HEK293 (cell line): ENCODE measurements around the gene FGD5.

Experiments
- OVOL3 ChIP-seq: fragments of 450-650 bp; formaldehyde crosslinking; IDR thresholded peaks from 2 replicates; pipeline ENCODE4 v1.5.1; 2016; ENCODE audit warnings: missing biosample characterization, missing genetic modification characterization
- SETDB1 ChIP-seq: IDR thresholded peaks from one replicate; pipeline ENCODE4 v1.6.1; 2017; ENCODE audit warnings: mild to moderate bottlenecking, low read length, moderate library complexity, mixed read lengths; ENCODE audit not compliant: insufficient read length
- ZNF202 ChIP-seq: fragments of 450-650 bp; formaldehyde crosslinking; IDR thresholded peaks from 2 replicates; pipeline ENCODE4 v1.5.1; 2016; ENCODE audit warnings: missing biosample characterization, missing genetic modification characterization, borderline replicate concordance
- ZNF274 ChIP-seq, 2 experiments: fragments of 200-500 bp in 1 of 2; fragments of 450-650 bp in 1 of 2; sonication (Bioruptor generic) in 1 of 2; formaldehyde crosslinking in 1 of 2; IDR thresholded peaks; 2 replicates each; pipeline versions ENCODE4 v1.5.1 to v1.6.1; 2014 to 2016; ENCODE audit warnings: borderline replicate concordance in 1 of 2, inconsistent platforms in 1 of 2, low read length in 1 of 2, missing biosample characterization in 1 of 2, missing genetic modification characterization in 1 of 2
- ZNF510 ChIP-seq: fragments of 450-650 bp; formaldehyde crosslinking; IDR thresholded peaks from 2 replicates; pipeline ENCODE4 v1.5.1; 2018; ENCODE audit warnings: mild to moderate bottlenecking, missing genetic modification characterization, missing biosample characterization; ENCODE audit not compliant: insufficient replicate concordance
- ZNF548 ChIP-seq: fragments of 450-650 bp; formaldehyde crosslinking; IDR thresholded peaks from 2 replicates; pipeline ENCODE4 v1.5.1; 2016; ENCODE audit warnings: missing biosample characterization, missing genetic modification characterization
- ZNF629 ChIP-seq: fragments of 450-650 bp; formaldehyde crosslinking; IDR thresholded peaks from 2 replicates; pipeline ENCODE4 v1.5.1; 2017; ENCODE audit warnings: missing biosample characterization, missing genetic modification characterization
- ZNF660 ChIP-seq: fragments of 450-650 bp; IDR thresholded peaks from 2 replicates; pipeline ENCODE4 v1.5.1; 2018; ENCODE audit warnings: missing biosample characterization, mild to moderate bottlenecking, missing genetic modification characterization
- TF ChIP-seq, protein P1 (sequence below): IDR thresholded peaks from 2 replicates; pipeline ENCODE4 v1.6.1; 2011; ENCODE audit warnings: mild to moderate bottlenecking, low read depth, low read length, borderline replicate concordance
- TF ChIP-seq, protein P2 (sequence below): fragments of 450-650 bp; formaldehyde crosslinking; IDR thresholded peaks from 2 replicates; pipeline ENCODE4 v1.5.1; 2016; ENCODE audit warnings: missing biosample characterization, missing genetic modification characterization
- TF ChIP-seq, protein P3 (sequence below): fragments of 450-650 bp; formaldehyde crosslinking; conservative IDR thresholded peaks from 2 replicates; pipeline ENCODE4 v1.5.1; 2016; ENCODE audit warnings: low read depth, missing biosample characterization, missing genetic modification characterization
- TF ChIP-seq, protein P4 (sequence below): fragments of 450-650 bp; formaldehyde crosslinking; IDR thresholded peaks from 2 replicates; pipeline ENCODE4 v1.5.1; 2016; ENCODE audit warnings: missing biosample characterization, missing genetic modification characterization

DNA sequence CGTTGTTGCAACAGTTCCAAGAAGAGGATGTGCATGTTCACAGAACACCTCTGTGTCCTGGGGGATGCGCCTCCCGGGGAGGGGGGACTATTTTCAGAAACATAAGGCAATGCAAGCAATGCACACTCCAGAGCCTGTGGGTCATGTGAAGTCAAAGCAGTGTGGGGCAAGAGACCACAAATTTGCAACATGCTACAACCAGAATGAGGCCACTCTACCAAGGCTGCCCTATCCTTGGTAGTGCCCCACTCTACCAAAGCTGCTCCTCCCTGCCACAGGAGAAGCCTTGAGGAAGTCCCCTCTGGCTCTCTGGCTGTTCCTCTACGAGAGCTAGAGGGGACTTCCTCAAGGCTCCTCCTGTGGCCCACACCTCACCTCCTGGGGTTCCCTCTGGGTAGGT is 120.2 kb downstream of the FGD5 start:
- TF ChIP-seq ZNF202 (no peak), OVOL3 (tag by site-specific recombination) (no peak), SETDB1 (no peak), ZNF548 (no peak), ZNF629 (tag by site-specific recombination) (no peak), ZNF510 (no peak), ZNF274 (IDR thresholded peaks at IDR 0.05; ENCODE audit: low read length) (no peak), ZNF274 (tag by site-specific recombination; IDR thresholded peaks at IDR 0.05; ENCODE audit: borderline replicate concordance) (no peak), ZNF660 (tag by site-specific recombination) (no peak)
- TF ChIP-seq, protein P1, sequence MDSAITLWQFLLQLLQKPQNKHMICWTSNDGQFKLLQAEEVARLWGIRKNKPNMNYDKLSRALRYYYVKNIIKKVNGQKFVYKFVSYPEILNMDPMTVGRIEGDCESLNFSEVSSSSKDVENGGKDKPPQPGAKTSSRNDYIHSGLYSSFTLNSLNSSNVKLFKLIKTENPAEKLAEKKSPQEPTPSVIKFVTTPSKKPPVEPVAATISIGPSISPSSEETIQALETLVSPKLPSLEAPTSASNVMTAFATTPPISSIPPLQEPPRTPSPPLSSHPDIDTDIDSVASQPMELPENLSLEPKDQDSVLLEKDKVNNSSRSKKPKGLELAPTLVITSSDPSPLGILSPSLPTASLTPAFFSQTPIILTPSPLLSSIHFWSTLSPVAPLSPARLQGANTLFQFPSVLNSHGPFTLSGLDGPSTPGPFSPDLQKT, result no peak
- TF ChIP-seq, protein P2, sequence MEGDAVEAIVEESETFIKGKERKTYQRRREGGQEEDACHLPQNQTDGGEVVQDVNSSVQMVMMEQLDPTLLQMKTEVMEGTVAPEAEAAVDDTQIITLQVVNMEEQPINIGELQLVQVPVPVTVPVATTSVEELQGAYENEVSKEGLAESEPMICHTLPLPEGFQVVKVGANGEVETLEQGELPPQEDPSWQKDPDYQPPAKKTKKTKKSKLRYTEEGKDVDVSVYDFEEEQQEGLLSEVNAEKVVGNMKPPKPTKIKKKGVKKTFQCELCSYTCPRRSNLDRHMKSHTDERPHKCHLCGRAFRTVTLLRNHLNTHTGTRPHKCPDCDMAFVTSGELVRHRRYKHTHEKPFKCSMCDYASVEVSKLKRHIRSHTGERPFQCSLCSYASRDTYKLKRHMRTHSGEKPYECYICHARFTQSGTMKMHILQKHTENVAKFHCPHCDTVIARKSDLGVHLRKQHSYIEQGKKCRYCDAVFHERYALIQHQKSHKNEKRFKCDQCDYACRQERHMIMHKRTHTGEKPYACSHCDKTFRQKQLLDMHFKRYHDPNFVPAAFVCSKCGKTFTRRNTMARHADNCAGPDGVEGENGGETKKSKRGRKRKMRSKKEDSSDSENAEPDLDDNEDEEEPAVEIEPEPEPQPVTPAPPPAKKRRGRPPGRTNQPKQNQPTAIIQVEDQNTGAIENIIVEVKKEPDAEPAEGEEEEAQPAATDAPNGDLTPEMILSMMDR (tag by site-specific recombination), result no peak
- TF ChIP-seq, protein P3, sequence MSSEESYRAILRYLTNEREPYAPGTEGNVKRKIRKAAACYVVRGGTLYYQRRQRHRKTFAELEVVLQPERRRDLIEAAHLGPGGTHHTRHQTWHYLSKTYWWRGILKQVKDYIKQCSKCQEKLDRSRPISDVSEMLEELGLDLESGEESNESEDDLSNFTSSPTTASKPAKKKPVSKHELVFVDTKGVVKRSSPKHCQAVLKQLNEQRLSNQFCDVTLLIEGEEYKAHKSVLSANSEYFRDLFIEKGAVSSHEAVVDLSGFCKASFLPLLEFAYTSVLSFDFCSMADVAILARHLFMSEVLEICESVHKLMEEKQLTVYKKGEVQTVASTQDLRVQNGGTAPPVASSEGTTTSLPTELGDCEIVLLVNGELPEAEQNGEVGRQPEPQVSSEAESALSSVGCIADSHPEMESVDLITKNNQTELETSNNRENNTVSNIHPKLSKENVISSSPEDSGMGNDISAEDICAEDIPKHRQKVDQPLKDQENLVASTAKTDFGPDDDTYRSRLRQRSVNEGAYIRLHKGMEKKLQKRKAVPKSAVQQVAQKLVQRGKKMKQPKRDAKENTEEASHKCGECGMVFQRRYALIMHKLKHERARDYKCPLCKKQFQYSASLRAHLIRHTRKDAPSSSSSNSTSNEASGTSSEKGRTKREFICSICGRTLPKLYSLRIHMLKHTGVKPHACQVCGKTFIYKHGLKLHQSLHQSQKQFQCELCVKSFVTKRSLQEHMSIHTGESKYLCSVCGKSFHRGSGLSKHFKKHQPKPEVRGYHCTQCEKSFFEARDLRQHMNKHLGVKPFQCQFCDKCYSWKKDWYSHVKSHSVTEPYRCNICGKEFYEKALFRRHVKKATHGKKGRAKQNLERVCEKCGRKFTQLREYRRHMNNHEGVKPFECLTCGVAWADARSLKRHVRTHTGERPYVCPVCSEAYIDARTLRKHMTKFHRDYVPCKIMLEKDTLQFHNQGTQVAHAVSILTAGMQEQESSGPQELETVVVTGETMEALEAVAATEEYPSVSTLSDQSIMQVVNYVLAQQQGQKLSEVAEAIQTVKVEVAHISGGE, result no peak
- TF ChIP-seq, protein P4, sequence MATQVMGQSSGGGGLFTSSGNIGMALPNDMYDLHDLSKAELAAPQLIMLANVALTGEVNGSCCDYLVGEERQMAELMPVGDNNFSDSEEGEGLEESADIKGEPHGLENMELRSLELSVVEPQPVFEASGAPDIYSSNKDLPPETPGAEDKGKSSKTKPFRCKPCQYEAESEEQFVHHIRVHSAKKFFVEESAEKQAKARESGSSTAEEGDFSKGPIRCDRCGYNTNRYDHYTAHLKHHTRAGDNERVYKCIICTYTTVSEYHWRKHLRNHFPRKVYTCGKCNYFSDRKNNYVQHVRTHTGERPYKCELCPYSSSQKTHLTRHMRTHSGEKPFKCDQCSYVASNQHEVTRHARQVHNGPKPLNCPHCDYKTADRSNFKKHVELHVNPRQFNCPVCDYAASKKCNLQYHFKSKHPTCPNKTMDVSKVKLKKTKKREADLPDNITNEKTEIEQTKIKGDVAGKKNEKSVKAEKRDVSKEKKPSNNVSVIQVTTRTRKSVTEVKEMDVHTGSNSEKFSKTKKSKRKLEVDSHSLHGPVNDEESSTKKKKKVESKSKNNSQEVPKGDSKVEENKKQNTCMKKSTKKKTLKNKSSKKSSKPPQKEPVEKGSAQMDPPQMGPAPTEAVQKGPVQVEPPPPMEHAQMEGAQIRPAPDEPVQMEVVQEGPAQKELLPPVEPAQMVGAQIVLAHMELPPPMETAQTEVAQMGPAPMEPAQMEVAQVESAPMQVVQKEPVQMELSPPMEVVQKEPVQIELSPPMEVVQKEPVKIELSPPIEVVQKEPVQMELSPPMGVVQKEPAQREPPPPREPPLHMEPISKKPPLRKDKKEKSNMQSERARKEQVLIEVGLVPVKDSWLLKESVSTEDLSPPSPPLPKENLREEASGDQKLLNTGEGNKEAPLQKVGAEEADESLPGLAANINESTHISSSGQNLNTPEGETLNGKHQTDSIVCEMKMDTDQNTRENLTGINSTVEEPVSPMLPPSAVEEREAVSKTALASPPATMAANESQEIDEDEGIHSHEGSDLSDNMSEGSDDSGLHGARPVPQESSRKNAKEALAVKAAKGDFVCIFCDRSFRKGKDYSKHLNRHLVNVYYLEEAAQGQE (tag by site-specific recombination), result no peak
